ENCODE results near the gene CST11. TPM values are rescaled to one million over a fixed set of nuclear protein-coding genes. Genes with fewer than 3 reads are reported as not detected.

Gene CST11
- polyA plus RNA-seq, 1 donor, result not detected

DNA sequence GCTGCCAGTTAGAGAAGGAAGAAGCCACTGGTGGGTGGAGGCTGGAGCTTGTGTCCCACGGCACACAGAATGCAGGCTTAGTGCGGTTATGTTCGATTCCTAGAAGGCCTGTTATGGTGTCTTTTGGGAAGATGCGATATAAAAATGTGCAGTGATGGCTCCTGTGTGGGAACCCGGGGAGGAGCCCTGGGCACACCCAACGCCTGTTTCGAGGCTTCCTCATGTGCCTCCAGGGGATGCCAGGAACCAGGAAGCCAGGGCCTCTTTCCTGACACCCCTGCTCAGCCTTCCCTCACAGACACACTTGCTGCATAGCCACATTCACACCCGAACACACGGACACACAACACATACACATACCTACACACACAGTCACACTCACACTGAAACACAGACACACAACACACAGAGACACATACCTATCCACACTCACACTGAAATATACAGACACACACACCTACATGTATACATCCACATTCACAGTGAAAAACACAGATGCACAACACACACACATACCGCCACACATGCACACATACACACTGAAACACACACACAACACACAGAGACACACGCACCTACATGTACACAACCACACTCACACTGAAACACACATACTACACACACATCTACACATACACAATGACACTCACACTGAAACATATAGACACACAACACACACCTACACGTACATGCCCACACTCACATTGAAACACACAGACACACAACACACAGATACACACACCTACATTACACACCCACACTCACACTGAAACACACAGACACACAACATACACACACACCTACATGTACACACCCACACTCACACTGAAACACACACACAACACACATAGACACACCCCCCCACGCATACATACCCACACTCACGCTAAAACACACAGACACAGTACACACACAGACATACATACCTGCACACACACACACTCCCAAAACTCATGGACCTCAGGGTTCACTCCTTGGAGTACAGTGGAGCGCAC is 1.2 kb upstream of the CST11 start:
- DNase-seq, result no peak

DNA sequence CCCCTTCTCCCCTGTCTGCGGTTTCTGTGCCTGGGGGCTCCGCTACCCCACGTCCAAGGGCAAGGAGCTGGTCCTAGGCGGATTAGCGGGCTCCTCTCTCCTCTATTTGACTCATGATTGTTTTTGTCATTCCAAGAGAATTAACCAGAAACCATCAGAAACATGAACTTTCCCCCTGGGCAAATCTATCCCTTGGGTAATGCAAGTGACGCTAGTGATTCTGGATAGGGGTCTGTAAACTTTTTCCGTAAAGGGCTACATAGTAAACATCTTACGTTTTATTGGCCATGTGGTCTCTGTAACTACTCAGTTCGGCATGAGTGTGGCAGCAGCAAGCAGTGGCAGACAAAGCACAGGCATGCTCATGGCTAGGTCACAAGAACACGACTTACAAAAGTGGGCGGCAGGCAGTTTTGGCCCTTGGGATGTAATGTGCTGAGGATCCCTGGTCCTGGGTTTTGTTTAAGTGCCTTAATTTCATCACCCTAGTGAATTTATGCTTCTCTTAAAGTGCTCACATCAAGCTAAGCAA is 654 bp downstream of the CST11 start:
- no peak for DNase-seq

DNA sequence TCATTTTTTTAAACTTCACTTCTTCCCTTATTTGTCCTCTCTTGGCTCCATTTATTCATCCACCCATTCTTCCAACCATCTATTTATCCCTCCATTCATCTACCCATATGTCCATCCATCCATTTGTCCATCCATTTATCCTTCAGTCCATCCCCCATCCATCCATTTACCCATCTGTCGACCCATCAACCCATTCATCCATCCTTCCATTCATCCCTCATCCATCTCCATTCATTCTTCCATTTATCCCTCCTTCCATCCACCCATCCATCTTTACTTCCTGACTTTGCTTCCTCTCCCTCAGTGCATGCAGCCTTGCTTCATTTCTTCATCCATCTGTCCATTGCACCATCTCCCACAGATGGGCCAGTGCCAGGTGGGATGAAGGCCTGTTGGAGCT is 1.8 kb downstream of the CST11 start:
- no peak for DNase-seq

DNA sequence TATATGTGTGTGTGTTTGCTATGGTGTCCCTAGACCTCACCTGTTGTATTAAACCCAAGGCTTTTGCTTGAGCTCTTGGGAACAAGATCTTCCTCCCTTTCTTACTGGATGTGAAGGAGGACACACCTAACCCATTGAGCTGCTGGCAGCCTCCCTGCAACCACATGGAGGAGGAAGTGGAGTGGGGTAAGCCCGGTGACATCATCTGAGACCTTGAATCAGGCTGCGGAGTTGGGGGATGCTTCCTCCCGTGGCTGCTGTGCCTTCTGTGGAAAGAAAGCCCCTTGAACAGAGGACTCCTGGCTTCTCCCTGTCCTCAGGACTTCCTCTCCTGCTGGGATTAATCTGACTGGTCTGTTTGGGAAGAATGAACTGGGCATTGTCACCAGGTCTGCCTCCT is 3.3 kb downstream of the CST11 start:
- no peak for DNase-seq

DNA sequence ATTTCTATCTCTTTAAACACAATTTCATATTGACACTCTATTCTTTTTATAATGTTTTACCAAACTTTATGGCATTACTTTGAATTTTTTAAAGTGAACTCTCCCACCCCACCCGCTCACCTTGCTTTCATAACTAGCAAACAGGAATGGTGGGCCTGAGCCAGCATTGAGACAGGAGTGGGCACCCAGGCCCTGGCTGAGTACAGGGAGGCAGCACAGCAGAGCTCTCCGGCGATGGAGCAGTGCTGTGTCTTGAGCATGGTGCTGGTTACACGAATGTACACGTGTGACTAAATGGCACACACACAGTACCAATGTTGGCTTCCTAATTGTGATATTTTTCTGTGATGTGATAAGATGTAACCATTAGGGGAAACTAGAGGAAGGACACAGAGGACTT is 4.5 kb downstream of the CST11 start:
- DNase-seq, result no peak

DNA sequence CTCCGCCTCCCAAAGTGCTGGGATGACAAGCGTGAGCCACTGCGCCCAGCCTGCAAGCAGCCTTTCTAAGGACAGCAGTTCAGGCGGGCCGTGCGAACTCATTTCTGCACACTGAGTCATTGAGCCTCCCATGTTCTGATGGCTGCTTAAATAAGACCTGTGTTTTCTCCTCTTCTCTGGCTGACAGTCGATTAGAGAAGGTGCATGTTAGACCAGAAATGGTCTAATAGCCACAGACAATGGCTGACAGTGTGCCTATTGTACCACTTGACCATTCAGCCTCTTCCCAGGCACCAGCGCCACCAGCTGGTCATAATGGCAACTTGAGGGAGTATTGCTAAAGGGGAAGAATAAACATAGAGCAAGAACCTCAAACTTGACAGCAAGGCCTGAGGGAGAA is 6.2 kb downstream of the CST11 start:
- no peak for DNase-seq

DNA sequence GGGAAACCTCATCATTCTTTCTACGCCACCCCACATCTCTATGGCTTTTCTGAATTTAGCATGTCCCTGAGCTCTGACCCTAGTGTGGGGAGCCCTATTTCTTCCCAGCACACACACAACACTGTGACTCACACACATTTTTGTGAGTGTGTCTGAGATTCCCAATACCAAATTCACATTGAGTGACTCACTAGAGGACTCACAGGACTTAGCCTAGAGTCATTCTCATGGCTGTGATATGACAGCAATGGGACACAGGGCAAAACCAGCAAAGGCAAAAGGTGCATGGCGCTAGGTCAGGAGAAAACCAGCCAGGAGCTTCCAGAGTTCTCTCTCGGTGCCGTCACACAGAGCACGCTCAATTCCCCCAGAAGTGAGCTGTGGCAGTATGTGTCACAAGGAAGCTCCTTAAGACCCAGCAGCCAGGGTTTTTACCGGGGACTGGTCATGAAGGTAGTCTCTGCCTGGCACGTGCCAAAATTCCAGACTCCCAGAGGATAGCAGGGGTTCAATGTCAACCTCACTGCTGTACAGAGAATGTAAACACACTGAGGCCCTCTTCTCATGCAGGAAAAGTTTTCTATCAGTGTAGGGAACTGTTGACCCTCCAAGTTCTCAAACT is 7.0 kb downstream of the CST11 start:
- no peak for DNase-seq

DNA sequence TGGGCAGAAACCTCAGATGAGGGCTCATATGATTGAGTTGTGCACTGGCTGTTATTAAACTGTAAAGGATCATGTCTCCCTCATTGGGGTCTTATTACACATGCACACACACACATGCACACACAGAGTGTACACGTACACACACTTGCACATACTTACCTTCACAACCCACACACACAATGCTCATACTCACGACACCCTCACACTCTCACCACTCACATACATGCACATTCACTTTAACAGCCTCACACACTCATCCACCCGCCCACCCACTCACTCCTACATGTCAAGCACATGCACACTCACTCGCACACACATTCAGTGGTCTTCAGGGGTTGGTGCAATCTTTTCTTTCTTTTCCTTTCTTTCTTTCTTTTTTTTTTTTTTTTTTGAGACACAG is 7.8 kb downstream of the CST11 start:
- DNase-seq, result no peak

DNA sequence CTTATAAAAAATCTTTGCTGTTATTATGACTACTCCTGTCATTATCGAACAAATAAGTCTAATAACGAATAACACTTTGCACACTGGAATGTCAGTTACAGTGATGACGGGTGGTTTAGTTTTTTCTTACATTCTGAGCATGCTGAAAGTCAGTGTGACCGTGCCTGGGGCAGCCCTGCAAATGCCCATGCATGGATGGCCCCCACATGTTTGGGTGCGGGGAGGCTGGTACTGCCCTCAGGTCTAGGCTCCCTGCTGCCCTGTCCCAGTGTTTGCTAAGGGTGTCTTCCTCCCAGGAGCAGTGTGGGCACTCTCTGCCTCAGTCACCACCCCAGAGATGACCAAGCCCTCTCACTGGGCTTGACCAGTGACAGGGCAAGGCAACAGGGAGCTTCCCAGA is 10.2 kb downstream of the CST11 start:
- DNase-seq, result no peak

DNA sequence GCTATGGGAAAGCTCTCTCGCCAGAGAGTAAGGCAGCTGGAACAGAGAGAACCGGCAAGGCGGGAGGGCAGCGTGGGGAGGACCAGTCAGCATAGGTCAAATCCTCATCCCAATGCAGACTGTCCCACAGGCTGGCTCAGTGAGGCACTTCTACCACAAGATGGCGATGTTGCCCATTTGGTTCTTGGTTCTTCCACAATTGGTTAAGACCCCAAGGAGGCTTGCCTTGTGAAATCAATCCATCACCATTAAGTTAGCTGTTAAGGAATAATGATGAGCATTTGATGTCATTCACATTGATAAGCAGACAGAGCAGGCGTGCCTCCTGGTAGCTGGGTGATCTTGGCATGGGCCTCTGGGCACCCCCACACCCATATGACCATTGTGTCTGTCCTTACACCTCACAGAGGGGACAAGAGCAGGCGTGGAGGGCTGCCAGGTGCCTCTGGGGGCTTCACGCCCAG is 10.8 kb downstream of the CST11 start:
- peak; percentile 86 for DNase-seq

DNA sequence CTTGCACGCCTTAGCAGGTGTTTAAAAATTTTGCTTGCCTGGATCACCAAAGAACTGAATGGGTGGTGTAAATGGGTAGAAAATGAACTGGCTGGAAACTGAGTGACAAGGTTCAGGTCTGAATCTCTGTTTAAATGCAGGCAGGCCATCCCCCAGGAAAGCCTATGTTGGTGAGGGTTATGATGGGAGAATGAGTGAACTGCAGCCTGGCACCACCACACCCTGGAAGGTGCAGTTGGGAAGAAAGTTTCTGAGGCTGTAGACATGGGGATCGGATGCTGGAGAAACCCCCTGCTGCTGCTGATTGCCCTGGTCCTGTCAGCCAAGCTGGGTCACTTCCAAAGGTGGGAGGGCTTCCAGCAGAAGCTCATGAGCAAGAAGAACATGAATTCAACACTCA is 12.7 kb downstream of the CST11 start:
- no peak for DNase-seq

DNA sequence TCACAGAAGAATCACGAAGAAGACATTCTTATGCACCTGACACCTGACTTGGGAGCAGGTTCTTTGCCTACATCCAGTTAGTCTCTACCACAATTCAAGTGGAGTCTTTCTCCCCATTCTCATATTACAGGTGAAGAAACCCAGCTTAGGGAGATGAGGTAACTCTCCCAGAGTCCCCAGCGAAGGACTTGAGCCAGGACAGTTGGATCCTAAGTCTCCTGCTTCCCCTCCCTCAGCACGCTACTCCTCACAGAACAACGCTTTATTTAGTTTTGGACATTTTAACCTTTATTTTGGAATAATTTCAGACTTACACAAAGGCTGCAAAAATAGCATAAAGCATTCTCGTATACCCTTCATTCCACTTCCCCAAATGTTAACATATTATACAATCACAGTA is 14.0 kb downstream of the CST11 start:
- no peak for DNase-seq

DNA sequence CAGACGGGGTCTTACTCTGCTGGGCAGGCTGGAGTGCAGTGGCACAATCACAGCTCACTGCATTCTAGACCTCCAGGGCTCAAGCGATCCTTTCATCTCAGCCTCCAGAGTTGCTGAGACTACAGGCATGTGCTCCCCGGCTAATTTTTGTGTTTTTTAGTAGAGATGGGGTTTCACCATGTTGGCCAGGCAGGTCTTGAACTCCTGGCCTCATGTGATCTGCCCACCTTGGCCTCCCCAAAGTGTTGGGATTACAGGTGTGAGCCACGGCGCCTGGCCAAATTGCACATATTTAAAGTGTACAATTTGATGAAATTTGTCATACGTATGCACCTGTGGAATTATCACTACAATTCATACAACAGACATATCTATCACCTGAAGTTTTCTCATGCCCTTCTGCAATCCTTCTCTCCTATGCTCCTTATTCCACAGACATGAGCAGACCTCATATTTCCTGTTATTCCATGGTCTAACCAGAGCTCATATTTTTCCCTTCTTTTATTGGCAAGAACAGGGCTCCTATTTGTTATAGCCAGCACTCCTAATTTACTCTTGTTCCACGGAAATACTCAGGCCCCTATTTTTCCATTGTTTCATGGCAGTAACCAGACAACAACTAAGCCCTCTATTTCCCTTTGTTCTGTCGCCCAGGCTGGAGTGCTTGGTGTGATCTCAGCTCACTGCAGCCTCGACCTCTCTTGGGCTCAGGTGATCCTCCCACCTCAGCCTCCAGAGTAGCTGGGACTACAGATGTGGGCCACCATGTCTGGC is 15.4 kb downstream of the CST11 start:
- no peak for DNase-seq

DNA sequence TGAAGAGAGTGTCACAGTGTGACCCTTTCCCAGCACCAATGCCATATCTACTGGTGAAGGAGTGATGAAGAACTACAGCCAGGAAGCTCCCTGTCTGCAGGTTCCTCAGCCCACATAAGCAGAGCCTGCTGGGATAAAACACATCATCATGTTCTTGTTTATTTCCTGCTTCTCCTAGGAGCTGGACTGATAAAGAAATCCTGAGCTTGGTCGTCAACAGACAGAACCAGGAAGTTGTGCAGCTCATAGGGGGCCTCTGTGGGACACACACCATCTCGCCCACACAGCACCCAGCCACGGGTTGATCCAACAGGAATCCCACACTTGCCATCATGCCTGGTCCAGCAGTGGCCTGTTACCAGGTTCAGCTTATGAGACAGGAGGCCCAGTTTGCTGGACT is 16.0 kb downstream of the CST11 start:
- no peak for DNase-seq

DNA sequence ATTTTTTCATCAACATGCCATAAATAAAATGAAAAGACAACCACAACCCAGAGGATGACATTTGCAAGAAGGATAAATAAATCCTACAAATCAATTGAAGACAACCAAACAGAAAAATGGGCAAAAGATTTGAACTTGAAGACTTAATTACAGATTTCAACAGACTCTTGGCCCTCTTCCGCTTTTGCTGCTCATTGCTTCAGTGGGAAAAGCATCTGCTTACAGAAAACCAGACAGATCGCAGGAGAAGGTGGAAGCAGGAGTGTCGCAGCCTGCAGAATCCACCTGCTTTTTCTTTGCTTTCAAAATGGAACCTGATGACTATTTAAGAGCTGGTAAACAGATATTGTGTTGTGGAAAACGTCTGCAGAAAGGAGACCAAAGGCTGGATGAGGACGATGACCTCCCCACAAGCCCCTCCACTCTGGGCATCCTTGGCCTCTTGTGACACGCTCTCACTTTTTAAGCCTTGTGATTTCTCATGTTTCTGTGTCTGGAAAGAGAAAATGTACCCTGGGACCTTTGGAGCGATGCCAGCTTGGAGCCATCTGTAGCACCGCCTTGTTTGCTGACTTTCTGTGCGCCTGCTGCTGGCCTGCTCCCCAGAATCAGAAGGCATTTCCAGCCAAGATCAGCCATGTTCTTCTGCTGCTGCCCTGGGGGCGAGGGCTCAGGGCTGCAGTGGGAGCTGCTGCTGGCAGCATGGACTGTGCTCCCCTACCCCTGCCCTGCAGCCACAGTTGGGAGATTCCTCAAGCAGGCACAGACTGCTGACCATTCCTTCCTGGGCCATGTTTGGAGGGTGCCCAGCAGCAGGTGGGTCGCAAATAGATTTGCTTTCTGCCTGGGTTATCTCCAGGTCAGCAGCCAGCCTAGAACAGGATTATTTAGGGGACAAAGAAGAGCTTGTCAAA is 16.8 kb downstream of the CST11 start:
- no peak for DNase-seq

DNA sequence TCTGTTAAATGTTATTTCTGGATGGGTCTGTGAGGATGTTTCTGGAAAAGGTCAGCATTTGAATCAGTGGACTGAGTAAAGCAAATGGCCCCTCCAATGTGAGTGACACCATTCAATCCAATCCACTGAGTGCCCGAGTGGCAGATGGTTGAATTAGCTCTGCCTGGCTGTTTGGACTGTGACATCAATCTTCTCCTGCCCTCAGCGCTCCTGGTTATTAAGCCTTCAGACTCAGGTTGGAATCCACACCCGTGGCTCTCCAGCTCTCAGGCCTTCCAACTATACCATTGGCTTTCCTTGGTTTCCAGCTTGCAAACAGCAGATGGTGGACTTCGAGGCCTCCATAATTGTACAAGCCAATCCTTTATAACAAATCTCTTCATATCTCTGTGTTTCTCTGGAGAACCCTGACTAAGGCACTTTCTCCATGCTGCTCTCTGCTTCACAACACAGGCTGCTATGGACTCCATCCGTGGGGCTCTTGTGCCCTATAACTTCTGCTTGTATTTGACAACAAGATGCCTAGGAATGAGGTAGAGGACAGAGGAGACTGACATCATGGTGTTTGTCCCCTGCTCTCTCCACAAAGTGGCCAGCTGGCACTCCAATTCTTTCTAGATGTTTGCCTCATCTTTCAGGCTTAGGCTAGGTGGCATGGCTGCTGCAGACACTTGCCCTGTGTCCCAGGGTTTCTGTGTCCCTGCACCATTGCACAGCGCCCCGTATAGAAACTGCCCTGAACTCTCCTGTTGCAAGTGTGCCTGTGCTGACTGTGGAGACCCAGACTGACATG is 18.0 kb downstream of the CST11 start:
- no peak for DNase-seq

DNA sequence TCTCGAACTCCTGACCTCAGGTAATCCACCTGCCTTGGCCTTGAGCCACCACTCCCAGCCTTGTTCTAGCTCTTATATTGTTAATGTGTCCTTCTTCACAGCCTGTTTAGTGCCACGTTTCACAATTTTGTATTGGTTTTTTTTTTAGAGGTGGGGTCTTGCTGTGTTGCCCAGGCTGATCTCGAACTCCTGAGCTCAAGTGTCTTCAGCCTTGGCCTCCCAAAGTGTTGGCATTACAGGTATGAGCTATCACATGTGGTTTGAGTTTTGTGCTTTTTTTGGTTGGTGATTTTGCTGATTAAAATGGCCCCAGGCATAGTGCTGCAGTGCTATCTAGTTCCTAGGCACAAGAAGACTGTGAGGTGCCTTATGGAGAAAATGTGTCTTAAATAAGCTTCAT is 19.0 kb downstream of the CST11 start:
- DNase-seq, result no peak

DNA sequence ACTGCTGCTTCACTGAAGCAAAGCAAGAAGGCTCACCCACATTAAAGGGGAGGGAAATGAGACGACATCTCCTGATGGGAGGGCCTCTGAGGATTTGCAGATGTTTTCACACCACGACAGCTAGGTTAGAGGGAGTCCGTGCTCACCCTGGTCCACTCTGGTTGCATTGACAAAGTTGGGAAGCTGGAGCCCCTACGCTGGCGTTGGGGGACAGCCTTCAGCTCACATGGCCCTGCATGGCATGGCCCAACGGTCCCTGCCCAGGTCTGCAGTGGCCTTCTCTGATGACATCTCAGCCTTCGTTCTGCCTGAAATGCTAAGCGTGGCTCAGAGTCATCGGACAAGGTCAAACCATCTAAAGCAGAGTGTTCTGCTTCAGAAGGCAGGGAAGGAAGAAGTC is 27.5 kb downstream of the CST11 start:
- no peak for DNase-seq

DNA sequence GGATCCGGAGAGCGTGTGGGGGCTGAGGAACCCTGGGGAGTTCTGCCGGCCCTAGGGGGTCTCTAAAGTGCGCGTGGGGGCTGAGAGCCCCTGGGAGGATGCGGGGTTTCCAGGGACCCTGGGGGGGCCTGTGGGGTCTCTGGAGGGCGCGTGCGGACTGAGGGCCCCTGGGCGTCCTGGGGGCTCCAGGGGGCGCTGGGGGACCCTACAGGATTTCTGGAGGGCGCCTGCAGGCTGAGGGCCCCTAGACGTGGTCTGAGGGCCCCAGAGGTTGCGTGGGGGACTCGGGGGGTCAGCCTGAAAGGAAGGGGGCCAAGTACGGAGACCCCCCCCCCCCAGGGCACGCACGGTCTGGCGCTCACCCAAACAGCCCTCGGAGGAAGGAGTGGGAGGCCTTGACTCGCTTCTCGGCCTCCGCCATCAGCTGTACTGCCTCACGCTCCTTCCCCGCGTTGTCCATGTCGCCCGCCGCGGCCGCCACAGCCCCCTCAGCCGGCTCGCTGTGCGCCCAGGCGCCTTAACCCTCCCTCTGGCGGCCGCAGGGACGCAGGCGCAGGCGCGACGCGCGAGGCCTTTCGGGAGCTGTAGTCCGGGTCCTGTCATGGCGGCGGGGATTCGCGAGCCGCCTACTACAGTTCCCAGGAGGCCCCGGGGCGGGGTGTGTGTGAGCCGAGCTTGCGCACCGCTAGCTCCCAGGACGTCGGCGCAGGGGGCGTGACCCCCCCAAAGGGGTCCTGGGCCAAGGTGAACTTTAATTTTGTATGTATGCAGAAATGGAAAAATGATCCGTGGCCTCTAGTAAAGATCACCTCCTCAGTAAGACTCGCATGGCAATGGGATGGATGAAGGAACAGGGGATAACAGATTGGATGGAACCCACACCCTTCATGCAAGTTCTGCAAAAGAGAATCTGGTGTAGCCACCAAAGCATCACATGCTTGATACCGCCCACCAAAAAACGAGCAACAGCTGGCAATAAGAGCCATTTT is 31.4 kb downstream of the CST11 start, which contains the start of gene NAPB:
Gene NAPB (minus strand): TSS at position 546 of the 989 bp plus-strand sequence. CDS start 86 bp downstream, at position 460.
- peak; percentile 93 for DNase-seq

Data from left kidney (tissue), 2 donors.